Common myeloid progenitor, CD34-positive (primary cell): ENCODE results near the gene CAB39L.

Experiments used
- CTCF ChIA-PET: fragments of 350-600 bp; sonication (Branson Sonifier 250); formaldehyde crosslinking; loops from one replicate; lab custom pipeline; 2021; ENCODE audit warnings: antibody characterized with exemption; lab: Charles Lee
- POLR2A ChIA-PET: fragments of 350-600 bp; sonication (Branson Sonifier 250); formaldehyde crosslinking; loops from one replicate; lab custom pipeline; 2021; ENCODE audit warnings: antibody characterized with exemption; lab: Charles Lee
- DNase-seq, 3 donors: peaks; one replicate each; pipeline versions ENCODE4 v3.0.0 to v3.0.0-alpha.2; 2013
- H3K27ac ChIP-seq, 2 experiments: 1 replicate in 1 of 2; 2 replicates in 1 of 2; pipeline ENCODE4 v1.7.0; 2013; ENCODE audit warnings: inconsistent platforms in 2 of 2, low read length in 2 of 2, mild to moderate bottlenecking in 2 of 2, low read depth in 1 of 2, moderate library complexity in 1 of 2; ENCODE audit not compliant: severe bottlenecking in 2 of 2, insufficient read depth in 1 of 2, poor library complexity in 1 of 2
- H3K27me3 ChIP-seq, 5 experiments: replicated peaks in 2 of 5; 1 replicate in 3 of 5; 2 replicates in 2 of 5; pipeline versions ENCODE4 v1.6.1 to v1.7.0; 2013; ENCODE audit warnings: low read length in 4 of 5, mild to moderate bottlenecking in 2 of 5, moderate library complexity in 2 of 5, inconsistent platforms in 1 of 5; ENCODE audit not compliant: insufficient read depth in 5 of 5, control insufficient read depth in 4 of 5
- H3K36me3 ChIP-seq, 4 experiments: 1 replicate in 2 of 4; 2 replicates in 2 of 4; pipeline versions ENCODE4 v1.6.1 to v1.7.0; 2013; ENCODE audit warnings: low read length in 3 of 4, control low read depth in 1 of 4, mild to moderate bottlenecking in 1 of 4; ENCODE audit not compliant: control insufficient read depth in 4 of 4, insufficient read depth in 4 of 4
- H3K4me1 ChIP-seq, 4 experiments: 1 replicate in 3 of 4; 2 replicates in 1 of 4; pipeline versions ENCODE4 v1.6.1 to v1.7.1; 2013; ENCODE audit warnings: low read length in 3 of 4, mild to moderate bottlenecking in 3 of 4, control low read depth in 1 of 4, inconsistent platforms in 1 of 4, moderate library complexity in 1 of 4; ENCODE audit not compliant: control insufficient read depth in 4 of 4, insufficient read depth in 4 of 4; ENCODE audit errors: control extremely low read depth in 1 of 4
- H3K4me3 ChIP-seq, 7 experiments: 1 replicate in 4 of 7; 2 replicates in 3 of 7; pipeline versions ENCODE4 v1.5.1 to v1.7.0; 2013; ENCODE audit warnings: mild to moderate bottlenecking in 7 of 7, low read length in 6 of 7, moderate library complexity in 6 of 7, inconsistent platforms in 2 of 7, low read depth in 2 of 7, control low read depth in 1 of 7; ENCODE audit not compliant: insufficient read depth in 4 of 7, control insufficient read depth in 1 of 7; ENCODE audit errors: extremely low read depth in 1 of 7
- H3K9me3 ChIP-seq, 5 experiments: 1 replicate in 4 of 5; 2 replicates in 1 of 5; pipeline versions ENCODE4 v1.6.1 to v1.7.1; 2013; ENCODE audit warnings: low read length in 4 of 5, mild to moderate bottlenecking in 2 of 5, inconsistent platforms in 1 of 5, low read depth in 1 of 5, moderate library complexity in 1 of 5; ENCODE audit not compliant: control insufficient read depth in 4 of 5, insufficient read depth in 2 of 5; ENCODE audit errors: control extremely low read depth in 1 of 5
- WGBS: methylation state at CpG from one replicate; pipeline ENCODE4 v1.1.5; 2013; ENCODE audit not compliant: insufficient coverage; 5-methylcytosine and 5-hydroxymethylcytosine counted together

Gene CAB39L

GRCh38 chr13:49453465-49453864 is 9.6 kb upstream of the CAB39L start:
- DNase-seq: no peak
- peaks cover 6 to 24% (median 9%) of the 10 kb centered on the region in 4 experiments for H3K36me3 ChIP-seq
- POLR2A ChIA-PET: no interaction called here
- H3K4me3 ChIP-seq: no peak overlapping the region
- peaks cover 0 to 8% (median 4%) of the 10 kb centered on the region in 4 experiments for H3K4me1 ChIP-seq
- H3K9me3 ChIP-seq: no peaks in the 10 kb centered on the region
- CTCF ChIA-PET: interaction anchor here (1.9 kb wide), 1 partner anchor 10 kb away, joined by 7 read pairs; the partner anchor contains the start of genes CAB39L and SETDB2
- H3K27me3 ChIP-seq: no peaks in the 10 kb centered on the region
- WGBS: 100% methylated on average over 2 of the region's 7 CpGs
- H3K27ac ChIP-seq: no peak overlapping the region

GRCh38 chr13:49452725-49453457 is 9.0 kb upstream of the CAB39L start:
- POLR2A ChIA-PET: no interaction called here

GRCh38 chr13:49450105-49450819 is 6.4 kb upstream of the CAB39L start:
- peaks cover 2 to 19% (median 5%) of the 10 kb centered on the region in 4 experiments for H3K36me3 ChIP-seq
- POLR2A ChIA-PET: no interaction called here
- no CpG with 5 or more reads among the region's 3 CpGs for WGBS
- no peak overlapping the region for H3K27ac ChIP-seq
- H3K27me3 ChIP-seq: no peaks in the 10 kb centered on the region
- CTCF ChIA-PET: interaction anchor here (0.8 kb wide), 1 partner anchor 18 kb away, joined by 3 read pairs; no protein-coding TSS in a partner anchor
- no peak overlapping the region for H3K4me3 ChIP-seq
- DNase-seq: peak in 2 of 3 donors; percentile 77 to 85
- peaks cover 5 to 38% (median 24%) of the 10 kb centered on the region in 4 experiments for H3K4me1 ChIP-seq
- no peaks in the 10 kb centered on the region for H3K9me3 ChIP-seq

More at GRCh38 chr13:49452725-49453457, 9.0 kb upstream of the CAB39L start:
- Histone ChIP-seq H3K27ac (no peak overlapping the region), H3K4me1 (peaks cover 0 to 14% (median 7%) of the 10 kb centered on the region in 4 experiments), H3K4me3 (no peak overlapping the region), H3K27me3 (no peaks in the 10 kb centered on the region), H3K36me3 (peaks cover 5 to 19% (median 9%) of the 10 kb centered on the region in 4 experiments), H3K9me3 (no peaks in the 10 kb centered on the region)
- WGBS: 100% methylated on average over 2 of the region's 8 CpGs
- CTCF ChIA-PET: interaction anchor here (1.9 kb wide), 1 partner anchor 9 kb away, joined by 7 read pairs; the partner anchor contains the start of genes CAB39L and SETDB2
- DNase-seq: no peak

- no peak for DNase-seq
- H3K9me3 ChIP-seq: no peaks in the 10 kb centered on the region
- H3K4me1 ChIP-seq: peaks cover 5 to 44% (median 27%) of the 10 kb centered on the region in 4 experiments
- WGBS: no CpG with 5 or more reads among the region's 2 CpGs
- ChIA-PET CTCF (interaction anchor here (0.9 to 1.0 kb wide), 2 partner anchors 12 to 45 kb away, joined by 3 read pairs; no protein-coding TSS in a partner anchor), POLR2A (no interaction called here)
- H3K4me3 ChIP-seq: no peak overlapping the region
- peaks cover 2 to 19% (median 5%) of the 10 kb centered on the region in 4 experiments for H3K36me3 ChIP-seq
- no peaks in the 10 kb centered on the region for H3K27me3 ChIP-seq
- no peak overlapping the region for H3K27ac ChIP-seq
Measured at GRCh38 chr13:49448753-49449152, 4.9 kb upstream of the CAB39L start.

- DNase-seq: no peak
- Histone ChIP-seq H3K4me3 (peak overlapping the region in 3 of 7 experiments; percentile 41 to 75 (median 53)), H3K27me3 (no peaks in the 10 kb centered on the region), H3K27ac (peak overlapping the region in 1 of 2 experiments; percentile 12), H3K36me3 (peaks cover 0 to 3% (median 0%) of the 10 kb centered on the region in 4 experiments), H3K4me1 (peaks cover 10 to 56% (median 34%) of the 10 kb centered on the region in 4 experiments), H3K9me3 (no peaks in the 10 kb centered on the region)
- ChIA-PET POLR2A (no interaction called here), CTCF (interaction anchor here (1.9 kb wide), 1 partner anchor 166 kb away, joined by 4 read pairs; no protein-coding TSS in a partner anchor)
Measured at GRCh38 chr13:49446473-49446872, 2.6 kb upstream of the CAB39L start.

GRCh38 chr13:49444524-49445395 is 896 bp upstream of the CAB39L start:
- H3K4me3 ChIP-seq: peak overlapping the region; percentile 75 to 90 (median 83)
- no peaks in the 10 kb centered on the region for H3K9me3 ChIP-seq
- peaks cover 10 to 50% (median 31%) of the 10 kb centered on the region in 4 experiments for H3K4me1 ChIP-seq
- no peaks in the 10 kb centered on the region for H3K27me3 ChIP-seq
- POLR2A ChIA-PET: interaction anchor here (0.6 to 1.5 kb wide), 2 partner anchors 97 to 348 kb away, joined by 6 read pairs; partner anchors contain the start of gene KPNA3
- CTCF ChIA-PET: interaction anchor here (1.0 to 2.1 kb wide), 10 partner anchors 8 to 107 kb away, joined by 3 to 7 read pairs (median 3); partner anchors contain the start of gene PHF11
- peaks cover 0 to 3% (median 0%) of the 10 kb centered on the region in 4 experiments for H3K36me3 ChIP-seq
- peak overlapping the region; percentile 66 to 89 for H3K27ac ChIP-seq
- peak; percentile 82 to 91 (median 87) for DNase-seq
- 0% methylated on average over 23 of the region's 29 CpGs for WGBS
